ENCODE data around the gene SORD. TPM values are rescaled to one million over a fixed set of nuclear protein-coding genes. Genes with fewer than 3 reads are reported as not detected.

SORD gene
- total and polyA plus RNA-seq, 10 of the 15 experiments (the other 5 are each of a cell fraction or from before 2014, with no cell fraction given): 7.5 to 51.6 (median 40.1) TPM

- RAD21 ChIA-PET (ENCODE audit: unreplicated experiment): no interaction called here
- Histone ChIP-seq H3K79me2 (ENCODE audit: control insufficient read depth, insufficient read depth, low read length) (no peaks in the 10 kb centered on the region), H2AFZ (ENCODE audit: control insufficient read depth, low read depth, low read length) (no peak overlapping the region), H3K4me2 (ENCODE audit: control insufficient read depth, insufficient read depth) (no peak overlapping the region), H3K27me3 (replicated peaks in 1 of 2; ENCODE audit: control insufficient read depth in 2 of 2, insufficient read depth in 2 of 2, low read length in 1 of 2) (no peaks in the 10 kb centered on the region), H3K9ac (ENCODE audit: control insufficient read depth, insufficient read depth, low read length) (no peak overlapping the region), H3K36me3 (ENCODE audit: control insufficient read depth in 2 of 2, insufficient read depth in 2 of 2, low read length in 1 of 2) (no peaks in the 10 kb centered on the region), H3K9me3 (replicated peaks; ENCODE audit: control insufficient read depth, insufficient read depth, low read length) (no peaks in the 10 kb centered on the region), H3K4me3 (no peak overlapping the region), H4K20me1 (ENCODE audit: control insufficient read depth, insufficient read depth) (no peaks in the 10 kb centered on the region), H3K27ac (ENCODE audit: control insufficient read depth, insufficient read depth) (no peak overlapping the region), H3K4me1 (ENCODE audit: control insufficient read depth, insufficient read depth, low read length) (no peaks in the 10 kb centered on the region)
- intact Hi-C loops (cut with micrococcal nuclease; ENCODE audit: unreplicated experiment): no loop called here
- TF ChIP-seq CHD4 (IDR thresholded peaks at IDR 0.05) (no peak), GABPA (IDR thresholded peaks at IDR 0.05; ENCODE audit: low read depth) (no peak), SUPT20H (IDR thresholded peaks at IDR 0.05; ENCODE audit: borderline replicate concordance, control insufficient read depth, low read depth, low read length) (no peak), TCF7 (IDR thresholded peaks at IDR 0.05; ENCODE audit: borderline replicate concordance) (no peak), RAD51 (IDR thresholded peaks at IDR 0.05) (no peak), NFYB (IDR thresholded peaks at IDR 0.05; ENCODE audit: insufficient read depth, low read depth, low read length) (no peak), NR2F1 (conservative IDR thresholded peaks at IDR 0.05) (no peak), RAD21 (IDR thresholded peaks at IDR 0.05; ENCODE audit: insufficient read depth, low read depth, low read length) (no peak), ATF7 (IDR thresholded peaks at IDR 0.05; ENCODE audit: low read depth) (no peak), STAT3 (IDR thresholded peaks at IDR 0.05; ENCODE audit: low read depth, low read length) (no peak), EED (IDR thresholded peaks at IDR 0.05; ENCODE audit: low read depth) (no peak), FOXM1 (IDR thresholded peaks at IDR 0.05; ENCODE audit: low read depth, low read length) (no peak), IRF4 (IDR thresholded peaks at IDR 0.05; ENCODE audit: low read depth, low read length) (no peak), HDAC6 (IDR thresholded peaks at IDR 0.05; ENCODE audit: unreplicated experiment) (no peak), ETV6 (conservative IDR thresholded peaks at IDR 0.05 in 1 of 2, IDR thresholded peaks at IDR 0.05 in 1 of 2; ENCODE audit: borderline replicate concordance in 1 of 2, low read depth in 1 of 2) (no peak), PBX3 (IDR thresholded peaks at IDR 0.05; ENCODE audit: insufficient replicate concordance, low read depth, low read length) (no peak), HDAC2 (IDR thresholded peaks at IDR 0.05) (no peak)
- TF ChIP-seq, protein P1, sequence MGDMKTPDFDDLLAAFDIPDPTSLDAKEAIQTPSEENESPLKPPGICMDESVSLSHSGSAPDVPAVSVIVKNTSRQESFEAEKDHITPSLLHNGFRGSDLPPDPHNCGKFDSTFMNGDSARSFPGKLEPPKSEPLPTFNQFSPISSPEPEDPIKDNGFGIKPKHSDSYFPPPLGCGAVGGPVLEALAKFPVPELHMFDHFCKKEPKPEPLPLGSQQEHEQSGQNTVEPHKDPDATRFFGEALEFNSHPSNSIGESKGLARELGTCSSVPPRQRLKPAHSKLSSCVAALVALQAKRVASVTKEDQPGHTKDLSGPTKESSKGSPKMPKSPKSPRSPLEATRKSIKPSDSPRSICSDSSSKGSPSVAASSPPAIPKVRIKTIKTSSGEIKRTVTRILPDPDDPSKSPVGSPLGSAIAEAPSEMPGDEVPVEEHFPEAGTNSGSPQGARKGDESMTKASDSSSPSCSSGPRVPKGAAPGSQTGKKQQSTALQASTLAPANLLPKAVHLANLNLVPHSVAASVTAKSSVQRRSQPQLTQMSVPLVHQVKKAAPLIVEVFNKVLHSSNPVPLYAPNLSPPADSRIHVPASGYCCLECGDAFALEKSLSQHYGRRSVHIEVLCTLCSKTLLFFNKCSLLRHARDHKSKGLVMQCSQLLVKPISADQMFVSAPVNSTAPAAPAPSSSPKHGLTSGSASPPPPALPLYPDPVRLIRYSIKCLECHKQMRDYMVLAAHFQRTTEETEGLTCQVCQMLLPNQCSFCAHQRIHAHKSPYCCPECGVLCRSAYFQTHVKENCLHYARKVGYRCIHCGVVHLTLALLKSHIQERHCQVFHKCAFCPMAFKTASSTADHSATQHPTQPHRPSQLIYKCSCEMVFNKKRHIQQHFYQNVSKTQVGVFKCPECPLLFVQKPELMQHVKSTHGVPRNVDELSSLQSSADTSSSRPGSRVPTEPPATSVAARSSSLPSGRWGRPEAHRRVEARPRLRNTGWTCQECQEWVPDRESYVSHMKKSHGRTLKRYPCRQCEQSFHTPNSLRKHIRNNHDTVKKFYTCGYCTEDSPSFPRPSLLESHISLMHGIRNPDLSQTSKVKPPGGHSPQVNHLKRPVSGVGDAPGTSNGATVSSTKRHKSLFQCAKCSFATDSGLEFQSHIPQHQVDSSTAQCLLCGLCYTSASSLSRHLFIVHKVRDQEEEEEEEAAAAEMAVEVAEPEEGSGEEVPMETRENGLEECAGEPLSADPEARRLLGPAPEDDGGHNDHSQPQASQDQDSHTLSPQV (IDR thresholded peaks at IDR 0.05): no peak
- TF ChIP-seq, protein P2, sequence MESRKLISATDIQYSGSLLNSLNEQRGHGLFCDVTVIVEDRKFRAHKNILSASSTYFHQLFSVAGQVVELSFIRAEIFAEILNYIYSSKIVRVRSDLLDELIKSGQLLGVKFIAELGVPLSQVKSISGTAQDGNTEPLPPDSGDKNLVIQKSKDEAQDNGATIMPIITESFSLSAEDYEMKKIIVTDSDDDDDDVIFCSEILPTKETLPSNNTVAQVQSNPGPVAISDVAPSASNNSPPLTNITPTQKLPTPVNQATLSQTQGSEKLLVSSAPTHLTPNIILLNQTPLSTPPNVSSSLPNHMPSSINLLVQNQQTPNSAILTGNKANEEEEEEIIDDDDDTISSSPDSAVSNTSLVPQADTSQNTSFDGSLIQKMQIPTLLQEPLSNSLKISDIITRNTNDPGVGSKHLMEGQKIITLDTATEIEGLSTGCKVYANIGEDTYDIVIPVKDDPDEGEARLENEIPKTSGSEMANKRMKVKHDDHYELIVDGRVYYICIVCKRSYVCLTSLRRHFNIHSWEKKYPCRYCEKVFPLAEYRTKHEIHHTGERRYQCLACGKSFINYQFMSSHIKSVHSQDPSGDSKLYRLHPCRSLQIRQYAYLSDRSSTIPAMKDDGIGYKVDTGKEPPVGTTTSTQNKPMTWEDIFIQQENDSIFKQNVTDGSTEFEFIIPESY (IDR thresholded peaks at IDR 0.05): no peak
- TF ChIP-seq, protein P3, sequence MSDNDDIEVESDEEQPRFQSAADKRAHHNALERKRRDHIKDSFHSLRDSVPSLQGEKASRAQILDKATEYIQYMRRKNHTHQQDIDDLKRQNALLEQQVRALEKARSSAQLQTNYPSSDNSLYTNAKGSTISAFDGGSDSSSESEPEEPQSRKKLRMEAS (IDR thresholded peaks at IDR 0.05; ENCODE audit: low read depth, low read length): no peak
- BruUV-seq (replicated peaks): no TSS peak
- SMC1A ChIA-PET (ENCODE audit: uncharacterized antibody, unreplicated experiment): no interaction called here
- in situ Hi-C loops (cut with MboI): no loop called here
- ATAC-seq (no peak), FAIRE-seq (no peak), DNase-seq (ENCODE audit: low read depth, low spot score) (no peak)
- CTCF ChIA-PET: interaction anchor here (1.3 kb wide), 1 partner anchor 35 kb away, joined by 4 read pairs; no protein-coding TSS in a partner anchor
- POLR2A ChIA-PET: no interaction called here
These were observed 60.2 kb downstream of the SORD start for GRCh38 chr15:45083223-45083622.

Data from GM12878 (cell line).